DND-41 (cell line): Measurements from ENCODE around the gene PDILT.
"Not testable (repeated sequence)": the region's sequence is repeated elsewhere in the genome, so short reads cannot be mapped to it uniquely, and the experiment has no call there.

Source experiments
- ATAC-seq: fragments of 200-7000 bp; cut with Tn5 transposase; 3 replicates; pipeline ENCODE4 v1.9.1; 2021; ENCODE audit warnings: low read depth; ENCODE audit not compliant: insufficient read depth
- DNase-seq: peaks from one replicate; pipeline ENCODE4 v3.0.0-alpha.2; 2020
- H2AFZ ChIP-seq: 2 replicates; pipeline ENCODE4 v1.6.0; 2012; ENCODE audit warnings: low read depth, low read length
- H3K27ac ChIP-seq: 2 replicates; pipeline ENCODE4 v1.5.1; 2012; ENCODE audit warnings: low read length, inconsistent platforms
- H3K27me3 ChIP-seq: fragments of 200-600 bp; sonication (generic); 2 replicates; pipeline ENCODE4 v1.6.0; 2012; ENCODE audit warnings: low read length, mild to moderate bottlenecking, inconsistent platforms; ENCODE audit not compliant: insufficient read depth, poor library complexity
- H3K36me3 ChIP-seq: 2 replicates; pipeline ENCODE4 v1.5.1; 2012; ENCODE audit warnings: low read length, inconsistent platforms; ENCODE audit not compliant: insufficient read depth
- H3K4me1 ChIP-seq: 2 replicates; pipeline ENCODE4 v1.5.1; 2012; ENCODE audit warnings: mild to moderate bottlenecking, low read length; ENCODE audit not compliant: insufficient read depth
- H3K4me2 ChIP-seq: 2 replicates; pipeline ENCODE4 v1.6.0; 2012; ENCODE audit warnings: mild to moderate bottlenecking, moderate library complexity, low read length, inconsistent platforms; ENCODE audit not compliant: insufficient read depth
- H3K4me3 ChIP-seq, 2 experiments: fragments of 200-600 bp in 1 of 2; shearing (Covaris generic) in 1 of 2; 2 replicates each; pipeline ENCODE4 v1.5.1; 2012 to 2016; ENCODE audit warnings: inconsistent platforms in 2 of 2, low read length in 2 of 2, mild to moderate bottlenecking in 2 of 2, low read depth in 1 of 2, moderate library complexity in 1 of 2
- H3K79me2 ChIP-seq: 2 replicates; pipeline ENCODE4 v1.6.0; 2012; ENCODE audit warnings: low read length, inconsistent platforms; ENCODE audit not compliant: insufficient read depth
- H3K9ac ChIP-seq: 2 replicates; pipeline ENCODE4 v1.6.0; 2012; ENCODE audit warnings: low read depth, mild to moderate bottlenecking, inconsistent platforms, low read length, moderate library complexity
- H3K9me3 ChIP-seq: 2 replicates; pipeline ENCODE4 v1.5.1; 2012; ENCODE audit warnings: low read length, moderate library complexity, mild to moderate bottlenecking, inconsistent platforms; ENCODE audit not compliant: insufficient read depth, severe bottlenecking
- H4K20me1 ChIP-seq: 2 replicates; pipeline ENCODE4 v1.6.0; 2012; ENCODE audit warnings: low read length; ENCODE audit not compliant: insufficient read depth
- EZH2 ChIP-seq: IDR thresholded peaks from 3 replicates; pipeline ENCODE4 v1.6.1; 2012; ENCODE audit warnings: borderline replicate concordance, low read depth, mild to moderate bottlenecking, moderate library complexity, low read length, inconsistent platforms; ENCODE audit not compliant: severe bottlenecking
- TF ChIP-seq, protein P1 (sequence below): IDR thresholded peaks from 2 replicates; pipeline ENCODE4 v1.5.1; 2012; ENCODE audit warnings: borderline replicate concordance, low read length, moderate library complexity, mild to moderate bottlenecking; ENCODE audit not compliant: poor library complexity, severe bottlenecking; ENCODE audit errors: extremely low read depth

The PDILT gene

DNA sequence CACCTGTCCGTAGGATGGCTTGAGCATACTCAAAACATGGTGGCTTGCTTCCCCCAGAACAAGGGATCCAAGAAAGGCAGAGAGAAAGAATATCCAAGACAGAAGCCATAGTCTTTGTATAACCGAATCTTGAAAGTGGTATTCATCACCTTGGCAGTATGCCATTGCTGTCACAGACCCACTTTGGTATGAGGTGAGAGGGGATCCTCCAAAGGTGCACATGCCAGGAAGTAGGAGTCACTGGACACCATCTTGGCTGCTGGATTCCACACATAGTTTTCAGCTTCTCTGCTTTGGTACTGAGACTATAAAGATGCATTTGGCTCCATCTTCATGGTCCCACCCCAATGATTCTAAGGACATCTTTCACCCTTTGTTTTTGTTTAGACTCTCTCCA, 22.9 kb upstream of the PDILT start:
- not testable (repeated sequence) for H3K4me2 ChIP-seq, H3K9me3 ChIP-seq, H3K27me3 ChIP-seq, H3K4me3 ChIP-seq, H3K4me1 ChIP-seq, ATAC-seq, H3K9ac ChIP-seq, H3K27ac ChIP-seq, H3K79me2 ChIP-seq, H4K20me1 ChIP-seq, H2AFZ ChIP-seq, DNase-seq, H3K36me3 ChIP-seq

DNA sequence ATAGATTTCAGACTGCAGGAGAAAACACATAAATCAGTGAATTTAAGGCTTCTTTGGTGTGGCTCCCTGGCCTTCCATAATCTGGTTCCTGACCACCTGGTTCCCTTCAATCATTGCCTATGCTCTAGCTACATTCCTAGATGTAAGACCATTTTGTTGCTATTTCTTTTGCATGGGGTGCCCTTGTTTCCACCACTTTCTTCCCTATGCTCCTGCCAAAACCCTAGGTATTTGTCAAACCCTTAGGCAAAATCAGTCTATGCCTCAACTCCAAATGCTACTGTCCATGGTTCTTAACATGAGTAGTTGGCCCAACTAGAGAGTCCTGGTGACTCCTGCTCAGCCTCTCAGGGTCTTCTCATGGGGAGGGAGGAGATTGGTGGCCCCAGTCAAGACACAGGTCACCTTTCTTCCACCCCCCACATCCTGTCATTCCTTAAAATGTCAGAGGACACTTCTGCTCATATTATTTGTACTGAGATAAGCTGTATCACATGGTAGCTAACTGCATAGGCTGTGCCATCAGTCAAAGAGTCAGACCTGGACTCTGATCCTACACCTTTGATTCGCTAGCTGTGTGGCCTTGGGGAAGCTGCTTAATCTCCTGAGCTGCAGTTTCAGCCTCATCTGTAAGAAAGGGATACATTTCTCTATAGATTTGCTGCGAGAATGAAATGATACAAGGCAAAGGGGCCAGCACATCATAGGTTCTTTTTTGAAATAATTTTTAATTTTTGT, 19.8 kb upstream of the PDILT start:
- H3K9me3 ChIP-seq, result no peaks in the 10 kb centered on the region
- no peaks in the 10 kb centered on the region for H3K4me1 ChIP-seq
- H2AFZ ChIP-seq, result no peak overlapping the region
- H4K20me1 ChIP-seq, result no peaks in the 10 kb centered on the region
- H3K36me3 ChIP-seq, result no peaks in the 10 kb centered on the region
- H3K4me3 ChIP-seq, result no peak overlapping the region
- no peak overlapping the region for H3K4me2 ChIP-seq
- TF ChIP-seq EZH2, result no peak
- TF ChIP-seq, protein P1, sequence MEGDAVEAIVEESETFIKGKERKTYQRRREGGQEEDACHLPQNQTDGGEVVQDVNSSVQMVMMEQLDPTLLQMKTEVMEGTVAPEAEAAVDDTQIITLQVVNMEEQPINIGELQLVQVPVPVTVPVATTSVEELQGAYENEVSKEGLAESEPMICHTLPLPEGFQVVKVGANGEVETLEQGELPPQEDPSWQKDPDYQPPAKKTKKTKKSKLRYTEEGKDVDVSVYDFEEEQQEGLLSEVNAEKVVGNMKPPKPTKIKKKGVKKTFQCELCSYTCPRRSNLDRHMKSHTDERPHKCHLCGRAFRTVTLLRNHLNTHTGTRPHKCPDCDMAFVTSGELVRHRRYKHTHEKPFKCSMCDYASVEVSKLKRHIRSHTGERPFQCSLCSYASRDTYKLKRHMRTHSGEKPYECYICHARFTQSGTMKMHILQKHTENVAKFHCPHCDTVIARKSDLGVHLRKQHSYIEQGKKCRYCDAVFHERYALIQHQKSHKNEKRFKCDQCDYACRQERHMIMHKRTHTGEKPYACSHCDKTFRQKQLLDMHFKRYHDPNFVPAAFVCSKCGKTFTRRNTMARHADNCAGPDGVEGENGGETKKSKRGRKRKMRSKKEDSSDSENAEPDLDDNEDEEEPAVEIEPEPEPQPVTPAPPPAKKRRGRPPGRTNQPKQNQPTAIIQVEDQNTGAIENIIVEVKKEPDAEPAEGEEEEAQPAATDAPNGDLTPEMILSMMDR, result no peak
- ATAC-seq (no peak), DNase-seq (no peak)
- no peaks in the 10 kb centered on the region for H3K79me2 ChIP-seq
- H3K27me3 ChIP-seq, result no peaks in the 10 kb centered on the region
- no peak overlapping the region for H3K27ac ChIP-seq
- no peak overlapping the region for H3K9ac ChIP-seq

DNA sequence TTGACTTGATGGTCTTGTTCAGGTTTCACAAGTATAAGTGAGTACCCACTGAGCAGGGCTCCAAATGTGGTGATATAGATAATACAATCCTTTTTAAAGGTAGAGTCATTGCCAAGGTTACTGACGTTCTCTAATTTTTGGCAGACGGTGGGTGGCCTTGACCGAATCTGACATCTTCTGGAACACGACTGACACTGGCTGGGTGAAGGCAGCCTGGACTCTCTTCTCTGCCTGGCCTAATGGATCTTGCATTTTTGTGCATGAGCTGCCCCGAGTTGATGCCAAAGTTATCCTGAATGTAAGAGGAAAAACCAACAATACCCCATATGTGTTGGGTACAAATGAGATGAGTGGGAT, 19.2 kb upstream of the PDILT start:
- H3K4me1 ChIP-seq, DNase-seq, H3K79me2 ChIP-seq, H3K27me3 ChIP-seq, H3K27ac ChIP-seq, H3K9me3 ChIP-seq, H3K4me2 ChIP-seq, H3K36me3 ChIP-seq, H4K20me1 ChIP-seq, H3K9ac ChIP-seq, H2AFZ ChIP-seq, H3K4me3 ChIP-seq, ATAC-seq: not testable (repeated sequence)

DNA sequence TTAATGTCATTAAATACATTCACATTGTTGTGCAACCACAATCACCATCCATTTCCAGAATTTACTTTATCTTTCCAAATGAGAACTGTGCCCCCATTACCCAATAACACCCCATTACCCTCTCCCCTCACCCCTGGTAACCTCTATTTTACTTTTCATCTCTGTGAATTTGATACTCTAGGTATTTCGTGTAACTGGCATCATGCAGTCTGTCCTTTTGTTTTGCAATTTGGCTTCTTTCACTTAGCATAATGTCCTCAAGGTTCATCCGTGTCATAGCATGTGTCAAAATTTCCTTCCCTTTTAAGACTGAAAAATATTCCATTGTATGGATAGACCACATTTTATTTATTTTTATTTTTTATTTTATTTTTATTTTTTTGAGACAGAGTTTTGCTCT, 17.2 kb upstream of the PDILT start:
- not testable (repeated sequence) for H3K27ac ChIP-seq, ATAC-seq, H4K20me1 ChIP-seq, H3K36me3 ChIP-seq, H2AFZ ChIP-seq, H3K4me1 ChIP-seq, H3K4me2 ChIP-seq, DNase-seq, H3K4me3 ChIP-seq, H3K27me3 ChIP-seq, H3K9ac ChIP-seq, H3K9me3 ChIP-seq, H3K79me2 ChIP-seq

DNA sequence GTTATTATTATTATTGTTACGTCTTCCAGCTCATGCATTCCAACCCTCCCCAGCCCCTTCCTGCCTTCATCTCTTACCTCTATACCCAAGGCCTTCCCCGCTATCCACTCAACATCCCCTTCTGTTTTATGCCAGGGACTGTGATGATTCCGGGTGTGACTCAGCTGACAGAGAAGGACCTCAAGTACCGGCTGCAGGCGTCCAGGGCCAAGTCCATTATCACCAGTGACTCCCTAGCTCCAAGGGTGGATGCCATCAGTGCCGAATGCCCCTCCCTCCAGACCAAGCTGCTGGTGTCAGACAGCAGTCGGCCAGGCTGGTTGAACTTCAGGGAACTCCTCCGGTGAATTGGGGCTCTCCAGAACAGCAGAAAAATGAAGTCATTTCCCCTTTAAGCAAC, 14.6 kb upstream of the PDILT start:
- H3K4me3 ChIP-seq, H3K27me3 ChIP-seq, H2AFZ ChIP-seq, H3K9ac ChIP-seq, H3K9me3 ChIP-seq, H4K20me1 ChIP-seq, H3K4me1 ChIP-seq, H3K36me3 ChIP-seq, ATAC-seq, H3K27ac ChIP-seq, DNase-seq, H3K4me2 ChIP-seq, H3K79me2 ChIP-seq: not testable (repeated sequence)
